ENCODE measurements around the gene YTHDF1.

YTHDF1 gene

DNA sequence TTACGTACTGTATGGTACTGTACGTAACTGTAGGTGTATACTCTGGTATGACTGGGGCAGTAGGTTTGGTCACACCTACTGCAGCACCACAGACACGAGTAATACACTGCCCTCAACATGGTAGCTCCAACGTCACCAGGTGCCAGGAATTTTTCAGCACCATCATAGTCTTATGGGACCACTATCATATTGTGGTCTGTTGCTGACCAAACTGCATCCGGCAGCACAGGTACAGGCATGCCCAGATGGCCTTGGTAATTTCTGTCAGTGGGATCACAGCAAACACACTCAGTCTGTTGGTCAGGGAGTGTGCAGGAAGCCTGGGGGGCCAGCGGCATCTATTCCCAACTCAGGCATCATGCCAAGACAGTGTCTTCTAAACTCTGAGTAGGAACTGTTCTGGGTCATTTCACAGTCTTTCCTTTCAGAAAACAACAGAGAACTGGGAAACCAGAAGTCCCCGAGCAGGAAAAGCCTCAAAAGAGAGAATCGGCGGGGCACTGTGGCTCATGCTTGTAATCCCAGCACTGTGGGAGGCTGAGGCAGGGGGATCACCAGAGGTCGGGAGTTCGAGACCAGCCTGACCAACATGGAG is 5.8 kb downstream of the YTHDF1 start:
- no peak overlapping the region for H3K4me3 ChIP-seq (ENCODE audit: low read depth, low read length)
- TF ChIP-seq, protein P1, sequence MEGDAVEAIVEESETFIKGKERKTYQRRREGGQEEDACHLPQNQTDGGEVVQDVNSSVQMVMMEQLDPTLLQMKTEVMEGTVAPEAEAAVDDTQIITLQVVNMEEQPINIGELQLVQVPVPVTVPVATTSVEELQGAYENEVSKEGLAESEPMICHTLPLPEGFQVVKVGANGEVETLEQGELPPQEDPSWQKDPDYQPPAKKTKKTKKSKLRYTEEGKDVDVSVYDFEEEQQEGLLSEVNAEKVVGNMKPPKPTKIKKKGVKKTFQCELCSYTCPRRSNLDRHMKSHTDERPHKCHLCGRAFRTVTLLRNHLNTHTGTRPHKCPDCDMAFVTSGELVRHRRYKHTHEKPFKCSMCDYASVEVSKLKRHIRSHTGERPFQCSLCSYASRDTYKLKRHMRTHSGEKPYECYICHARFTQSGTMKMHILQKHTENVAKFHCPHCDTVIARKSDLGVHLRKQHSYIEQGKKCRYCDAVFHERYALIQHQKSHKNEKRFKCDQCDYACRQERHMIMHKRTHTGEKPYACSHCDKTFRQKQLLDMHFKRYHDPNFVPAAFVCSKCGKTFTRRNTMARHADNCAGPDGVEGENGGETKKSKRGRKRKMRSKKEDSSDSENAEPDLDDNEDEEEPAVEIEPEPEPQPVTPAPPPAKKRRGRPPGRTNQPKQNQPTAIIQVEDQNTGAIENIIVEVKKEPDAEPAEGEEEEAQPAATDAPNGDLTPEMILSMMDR (IDR thresholded peaks at IDR 0.05; ENCODE audit: borderline replicate concordance, insufficient read depth, low read depth, low read length) = no peak

DNA sequence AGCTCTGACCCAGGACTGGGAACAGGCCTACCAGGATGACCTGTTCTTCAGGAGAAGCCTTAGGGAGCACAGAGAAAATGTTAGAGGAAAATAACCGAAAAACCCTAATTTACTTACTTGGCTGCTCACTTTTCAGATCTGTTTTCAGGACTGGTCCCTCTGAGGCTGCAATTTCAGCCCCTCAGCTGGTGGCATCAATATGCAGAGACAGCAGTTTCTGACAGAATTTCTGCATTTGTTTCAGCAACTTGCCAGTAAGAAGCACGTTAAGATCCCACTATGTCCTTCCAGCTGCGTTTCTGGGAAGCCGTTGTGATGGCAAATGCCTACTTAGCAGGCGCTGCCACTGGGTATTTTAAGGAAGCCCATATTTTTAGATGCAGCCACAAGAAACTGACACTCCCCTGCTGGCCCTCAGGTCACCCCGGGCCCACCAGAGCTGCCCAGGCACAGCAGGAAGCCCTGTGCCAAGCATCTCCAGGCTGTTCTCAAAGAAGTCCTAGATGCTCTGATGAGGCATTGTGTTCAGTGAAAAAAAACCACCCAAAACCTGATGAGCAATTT is 7.5 kb downstream of the YTHDF1 start:
- TF ChIP-seq, protein P1 (IDR thresholded peaks at IDR 0.05; ENCODE audit: borderline replicate concordance, insufficient read depth, low read depth, low read length) = no peak

DNA sequence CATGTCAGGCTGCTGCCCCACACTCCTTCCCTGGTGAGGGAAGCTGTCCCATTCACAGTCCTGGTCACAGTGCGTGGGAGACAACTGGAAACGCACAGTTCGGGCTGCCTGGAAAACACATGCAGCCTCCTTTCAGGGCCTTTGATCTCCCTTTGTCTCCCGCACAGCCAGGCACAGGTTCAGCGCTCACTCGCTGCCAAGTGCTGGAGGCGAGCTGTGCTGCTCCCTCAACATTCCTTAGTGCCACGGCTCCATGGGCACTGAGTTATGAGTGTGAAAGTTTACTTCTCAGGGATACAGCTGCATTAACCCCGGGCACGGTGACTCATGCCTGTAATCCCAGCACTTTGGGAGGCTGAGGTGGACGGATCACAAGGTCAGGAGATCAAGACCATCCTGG is 9.1 kb downstream of the YTHDF1 start:
- H3K4me3 ChIP-seq (ENCODE audit: low read depth, low read length) = no peak overlapping the region
- TF ChIP-seq, protein P1 (IDR thresholded peaks at IDR 0.05; ENCODE audit: borderline replicate concordance, insufficient read depth, low read depth, low read length) = no peak

More for the DNA sequence above, 7.5 kb downstream of the YTHDF1 start:
- H3K4me3 ChIP-seq (ENCODE audit: low read depth, low read length) = no peak overlapping the region

DNA sequence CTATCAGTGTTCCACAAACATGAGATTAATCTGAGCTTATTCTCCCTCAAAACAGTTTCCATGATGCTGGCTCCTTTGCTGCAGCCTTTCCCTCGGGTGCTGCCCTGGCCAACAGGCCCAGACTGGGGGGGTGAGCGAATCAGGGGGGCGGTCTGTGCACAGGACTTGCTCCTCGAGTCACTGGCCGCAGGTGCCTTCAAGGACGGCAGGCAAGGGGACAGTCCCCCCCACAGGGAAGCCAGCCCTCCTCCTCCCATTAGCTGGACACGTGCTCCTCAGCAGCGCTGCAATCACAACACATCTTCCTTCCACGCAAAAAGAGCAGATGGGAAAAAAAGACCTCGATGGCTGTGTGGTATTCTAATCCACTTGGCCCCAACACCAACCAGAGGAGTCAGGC is 10.0 kb downstream of the YTHDF1 start:
- TF ChIP-seq, protein P1 (IDR thresholded peaks at IDR 0.05; ENCODE audit: borderline replicate concordance, insufficient read depth, low read depth, low read length) = no peak

DNA sequence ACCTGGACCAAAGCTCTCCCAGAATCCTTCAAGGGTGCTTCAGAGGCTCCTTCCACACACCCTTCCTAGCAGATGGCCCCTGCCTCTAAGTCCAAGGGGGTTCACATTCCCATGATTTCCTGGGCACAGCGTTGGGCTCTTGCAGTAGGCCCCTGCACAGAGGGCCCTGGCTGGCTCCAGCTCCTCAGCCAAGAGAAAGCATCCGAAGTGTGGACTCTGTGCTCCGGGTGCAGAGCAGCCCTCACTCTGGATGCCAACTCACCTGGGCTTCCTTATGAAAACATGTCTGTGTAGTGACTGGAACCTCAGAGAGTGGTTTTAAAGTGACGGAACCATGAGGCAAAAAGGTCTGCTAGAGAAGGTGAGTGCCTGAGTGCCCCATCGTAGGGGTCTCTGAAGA is 11.6 kb downstream of the YTHDF1 start:
- no peak overlapping the region for H3K4me3 ChIP-seq (ENCODE audit: low read depth, low read length)
- TF ChIP-seq, protein P1 (IDR thresholded peaks at IDR 0.05; ENCODE audit: borderline replicate concordance, insufficient read depth, low read depth, low read length) = no peak

More for the DNA sequence above, 10.0 kb downstream of the YTHDF1 start:
- no peak overlapping the region for H3K4me3 ChIP-seq (ENCODE audit: low read depth, low read length)

DNA sequence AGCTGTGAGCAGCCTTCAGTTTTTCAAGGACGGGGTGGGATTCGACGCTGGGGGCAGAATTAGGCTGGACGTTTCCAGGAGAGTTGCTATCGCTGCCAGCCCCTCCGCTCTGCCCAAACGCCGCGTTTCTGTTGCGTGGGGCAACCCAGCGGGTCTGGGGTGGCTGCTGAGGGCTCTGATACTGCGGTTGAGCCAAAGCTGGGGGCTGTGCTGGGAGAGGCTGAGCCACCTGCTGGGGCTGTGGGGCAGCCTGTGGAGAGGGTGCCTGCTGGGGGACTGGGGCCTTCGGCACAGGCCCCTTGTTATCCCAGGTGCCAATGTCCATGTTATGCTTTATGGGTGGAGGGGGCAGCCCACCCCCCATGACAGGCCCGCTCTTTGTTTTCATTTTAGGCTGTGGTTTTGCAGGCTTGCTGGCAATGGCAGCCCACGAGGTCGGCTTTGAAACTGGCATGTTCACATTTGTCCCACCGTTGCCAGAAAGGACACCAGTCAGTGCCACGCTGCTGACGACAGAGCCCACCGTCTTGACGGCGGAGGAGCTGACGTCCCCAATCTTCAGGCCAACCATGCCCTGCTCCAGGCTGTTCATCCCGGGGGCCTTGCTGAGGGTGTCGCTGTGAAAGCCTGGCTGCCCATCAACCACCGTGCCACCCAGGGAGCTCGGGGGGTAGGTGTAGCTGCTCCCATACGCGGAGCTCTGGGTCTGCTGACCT is 13.0 kb downstream of the YTHDF1 start:
- TF ChIP-seq, protein P1 (IDR thresholded peaks at IDR 0.05; ENCODE audit: borderline replicate concordance, insufficient read depth, low read depth, low read length) = no peak
- no peak overlapping the region for H3K4me3 ChIP-seq (ENCODE audit: low read depth, low read length)

DNA sequence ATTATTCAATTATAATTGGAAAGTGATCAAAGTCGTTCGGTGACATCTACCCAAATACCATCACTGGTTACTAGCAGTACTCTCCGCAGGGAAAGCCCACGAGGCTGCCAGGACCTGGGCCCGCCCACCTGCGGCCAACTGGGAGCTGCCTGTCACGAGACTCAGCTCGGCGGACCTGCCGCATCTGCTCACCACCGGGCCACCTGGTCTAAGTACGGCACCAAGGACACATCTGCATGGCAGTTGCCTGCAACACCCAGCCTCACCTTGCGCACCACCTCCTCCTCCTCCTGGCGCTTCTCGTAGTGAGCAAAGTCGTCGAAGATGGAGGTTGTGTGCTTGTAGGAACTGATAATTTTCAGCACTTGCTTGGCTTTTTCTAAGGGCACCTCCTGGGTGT is 13.9 kb downstream of the YTHDF1 start:
- TF ChIP-seq, protein P1 (IDR thresholded peaks at IDR 0.05; ENCODE audit: borderline replicate concordance, insufficient read depth, low read depth, low read length) = no peak
- H3K4me3 ChIP-seq (ENCODE audit: low read depth, low read length) = no peak overlapping the region
